Measurements from ENCODE around the gene LRRN2. TPM values are rescaled to one million over a fixed set of nuclear protein-coding genes. Genes with fewer than 3 reads are reported as not detected.

Gene LRRN2
- total and polyA plus RNA-seq, 9 of the 15 experiments (the other 6 are each of a cell fraction or from before 2014, with no cell fraction given): 0.05 TPM; not detected in 8

- no peak overlapping the region for H2AFZ ChIP-seq (ENCODE audit: low read depth, low read length)
- FAIRE-seq (no peak), DNase-seq (ENCODE audit: extremely low read depth in 1 of 4, low spot score in 3 of 4) (no peak), ATAC-seq (no peak)
- no peak overlapping the region for H3K27ac ChIP-seq (ENCODE audit: extremely low read depth, low read depth, low read length)
- intact Hi-C loops (cut with micrococcal nuclease): loop anchor here (5.0 kb wide), 3 partner anchors 50 to 140 kb away; no protein-coding TSS in a partner anchor
- H3K4me2 ChIP-seq (ENCODE audit: insufficient read depth, low read length): no peak overlapping the region
- no TSS peak for BruUV-seq (replicated peaks)
- H3K9me1 ChIP-seq (ENCODE audit: control insufficient read depth, insufficient read depth, low read length): no peaks in the 10 kb centered on the region
- no peaks in the 10 kb centered on the region for H4K20me1 ChIP-seq (replicated peaks; ENCODE audit: control insufficient read depth, insufficient read depth, low read length)
- CTCF ChIA-PET (ENCODE audit: low intra/inter-chr PET ratio): no interaction called here
- WGBS (ENCODE audit: insufficient coverage, low coverage, missing lambda C conversion rate): 26% methylated on average over 4 of the region's 4 CpGs
- peak overlapping the region in 1 of 2 experiments; percentile 31; a peak in 1 of 4 replicates for H3K9ac ChIP-seq (ENCODE audit: insufficient read depth in 1 of 2, low read depth in 2 of 2, low read length in 2 of 2)
- peaks cover 40 to 48% of the 10 kb centered on the region in 2 experiments for H3K4me1 ChIP-seq (replicated peaks in 1 of 2; ENCODE audit: control insufficient read depth in 2 of 2, insufficient read depth in 2 of 2, low read length in 2 of 2)
- POLR2A ChIA-PET: interaction anchor here (0.6 to 1.0 kb wide), 4 partner anchors 13 to 62 kb away, joined by 3 to 5 read pairs (median 4); no protein-coding TSS in a partner anchor
- H3K27me3 ChIP-seq (ENCODE audit: control insufficient read depth in 2 of 2, insufficient read depth in 2 of 2, low read length in 2 of 2): peaks cover 23 to 30% of the 10 kb centered on the region in 2 experiments
- no peaks in the 10 kb centered on the region for H3K36me3 ChIP-seq (ENCODE audit: control insufficient read depth, insufficient read depth, low read length)
- H3K79me2 ChIP-seq (ENCODE audit: control insufficient read depth, insufficient read depth, low read length): no peaks in the 10 kb centered on the region
- no peak overlapping the region for H3K4me3 ChIP-seq
- in situ Hi-C loops (cut with MboI): no loop called here
- no peaks in the 10 kb centered on the region for H3K9me3 ChIP-seq (replicated peaks; ENCODE audit: control insufficient read depth, insufficient read depth, low read depth, low read length)
- TF ChIP-seq RCOR1 (IDR thresholded peaks at IDR 0.05; ENCODE audit: borderline replicate concordance in 1 of 2, low read depth in 2 of 2, low read length in 2 of 2) (no peak), MNT (conservative IDR thresholded peaks at IDR 0.05) (no peak), SMARCB1 (IDR thresholded peaks at IDR 0.05; ENCODE audit: insufficient read length, low read depth) (no peak), MGA (IDR thresholded peaks at IDR 0.05) (no peak), ZKSCAN3 (CRISPR knock-in tag; IDR thresholded peaks at IDR 0.05) (no peak), CREBBP (IDR thresholded peaks at IDR 0.05; ENCODE audit: low read depth, low read length) (no peak), ZNF274 (IDR thresholded peaks at IDR 0.05; ENCODE audit: borderline replicate concordance, low read depth, low read length) (no peak)
These were observed 63.5 kb downstream of the LRRN2 start for GRCh38 chr1:204621996-204622395.

Measured in K562 (cell line).